HL-60/S4 (cell line): ENCODE measurements around the gene CCDC102B.
"Not testable (repeated sequence)": the region's sequence is repeated elsewhere in the genome, so short reads cannot be mapped to it uniquely, and the experiment has no call there.

ENCODE experiments used
- in situ Hi-C: fragments of 300-500 bp; cut with MboI; formaldehyde crosslinking; loops from 2 replicates; pipeline ENCODE4 v1.14.3; 2022; ENCODE audit warnings: low sequenced_read_pairs

The CCDC102B gene

GRCh38 chr18:68887410-68887809 is 89.5 kb downstream of the CCDC102B start:
- in situ Hi-C loops: no loop called here

- in situ Hi-C loops: no loop called here
Observed at GRCh38 chr18:68893354-68893753, 95.5 kb downstream of the CCDC102B start.

GRCh38 chr18:68897286-68897685 is 99.4 kb downstream of the CCDC102B start:
- in situ Hi-C loops: no loop called here

GRCh38 chr18:68909579-68909978 is 111.7 kb downstream of the CCDC102B start:
- in situ Hi-C loops: no loop called here

- in situ Hi-C loops: no loop called here
Observed at GRCh38 chr18:68915061-68915460, 117.2 kb downstream of the CCDC102B start.

- in situ Hi-C loops: no loop called here
Observed at GRCh38 chr18:68916734-68917133, 118.9 kb downstream of the CCDC102B start.

- in situ Hi-C loops: no loop called here
Observed at GRCh38 chr18:68918216-68918615, 120.3 kb downstream of the CCDC102B start.

- in situ Hi-C loops: no loop called here
Observed at GRCh38 chr18:68919900-68920299, 122.0 kb downstream of the CCDC102B start.

- in situ Hi-C loops: no loop called here
Observed at GRCh38 chr18:68922392-68922791, 124.5 kb downstream of the CCDC102B start.

- in situ Hi-C loops: no loop called here
Observed at GRCh38 chr18:68925268-68925667, 127.4 kb downstream of the CCDC102B start.

GRCh38 chr18:68928762-68929675 is 131.1 kb downstream of the CCDC102B start:
- in situ Hi-C loops: no loop called here

- in situ Hi-C loops: no loop called here
Observed at GRCh38 chr18:68935686-68936085, 137.8 kb downstream of the CCDC102B start.

GRCh38 chr18:68937029-68937599 is 139.2 kb downstream of the CCDC102B start:
- in situ Hi-C loops: no loop called here

GRCh38 chr18:68940039-68940438 is 142.2 kb downstream of the CCDC102B start:
- in situ Hi-C loops: no loop called here

GRCh38 chr18:68940754-68941153 is 142.9 kb downstream of the CCDC102B start:
- in situ Hi-C loops: no loop called here

GRCh38 chr18:68942230-68942629 is 144.3 kb downstream of the CCDC102B start:
- in situ Hi-C loops: no loop called here

- in situ Hi-C loops: not testable (repeated sequence)
Observed at GRCh38 chr18:68943861-68944260, 146.0 kb downstream of the CCDC102B start.

- in situ Hi-C loops: no loop called here
Observed at GRCh38 chr18:68944330-68944729, 146.4 kb downstream of the CCDC102B start.

GRCh38 chr18:68944826-68945225 is 146.9 kb downstream of the CCDC102B start:
- in situ Hi-C loops: no loop called here

GRCh38 chr18:68948622-68949021 is 150.7 kb downstream of the CCDC102B start:
- in situ Hi-C loops: no loop called here

GRCh38 chr18:68954738-68955137 is 156.9 kb downstream of the CCDC102B start:
- in situ Hi-C loops: no loop called here

GRCh38 chr18:68956650-68957049 is 158.8 kb downstream of the CCDC102B start:
- in situ Hi-C loops: no loop called here
